Loucy (cell line): Measurements from ENCODE around the gene TFPI.

Experiments
- H2AFZ ChIP-seq: fragments of 200-600 bp; sonication (generic); 2 replicates; pipeline ENCODE4 v1.6.0; 2016; ENCODE audit warnings: antibody characterized with exemption, mild to moderate bottlenecking, low read length, moderate library complexity
- H3F3A ChIP-seq: fragments of 200-600 bp; 2 replicates; pipeline ENCODE4 v1.6.0; 2016; ENCODE audit warnings: antibody characterized with exemption, low read depth, mild to moderate bottlenecking
- H3K27me3 ChIP-seq: fragments of 200-600 bp; sonication (generic); 2 replicates; pipeline ENCODE4 v1.6.1; 2014; ENCODE audit warnings: low read length, mild to moderate bottlenecking; ENCODE audit not compliant: insufficient read depth, poor library complexity, severe bottlenecking
- H3K36me3 ChIP-seq: fragments of 200-600 bp; sonication (generic); 2 replicates; pipeline ENCODE4 v1.6.1; 2016; ENCODE audit warnings: low read length; ENCODE audit not compliant: insufficient read depth
- H3K4me1 ChIP-seq: fragments of 200-600 bp; sonication (generic); 2 replicates; pipeline ENCODE4 v1.5.1; 2014; ENCODE audit warnings: low read length, mild to moderate bottlenecking; ENCODE audit not compliant: insufficient read depth, poor library complexity, severe bottlenecking
- H3K4me2 ChIP-seq: fragments of 200-600 bp; sonication (generic); 2 replicates; pipeline ENCODE4 v1.6.0; 2014; ENCODE audit warnings: antibody characterized with exemption, low read length, low read depth, mild to moderate bottlenecking; ENCODE audit not compliant: poor library complexity, severe bottlenecking
- H3K4me3 ChIP-seq: fragments of 200-600 bp; sonication (generic); 2 replicates; pipeline ENCODE4 v1.5.1; 2014; ENCODE audit warnings: low read length, mild to moderate bottlenecking, mixed read lengths; ENCODE audit not compliant: poor library complexity, severe bottlenecking
- H3K79me2 ChIP-seq: fragments of 200-600 bp; sonication (generic); 2 replicates; pipeline ENCODE4 v1.6.1; 2014; ENCODE audit warnings: low read length; ENCODE audit not compliant: insufficient read depth
- H3K9ac ChIP-seq: fragments of 200-600 bp; sonication (generic); 2 replicates; pipeline ENCODE4 v1.6.0; 2014; ENCODE audit warnings: mild to moderate bottlenecking, low read depth, low read length, moderate library complexity; ENCODE audit not compliant: poor library complexity, severe bottlenecking
- H3K9me2 ChIP-seq: fragments of 200-600 bp; sonication (generic); replicated peaks from 2 replicates; pipeline ENCODE4 v1.6.1; 2016; ENCODE audit warnings: low read depth, low read length, mixed read lengths
- H3K9me3 ChIP-seq: fragments of 200-600 bp; sonication (generic); 2 replicates; pipeline ENCODE4 v1.6.1; 2014; ENCODE audit warnings: mild to moderate bottlenecking, antibody characterized with exemption, low read length, low read depth; ENCODE audit not compliant: insufficient read depth
- H4K20me1 ChIP-seq: fragments of 200-600 bp; sonication (generic); 2 replicates; pipeline ENCODE4 v1.6.0; 2014; ENCODE audit warnings: antibody characterized with exemption, low read length, mild to moderate bottlenecking; ENCODE audit not compliant: insufficient read depth, poor library complexity, severe bottlenecking
- CTCF ChIP-seq: fragments of 200-600 bp; sonication (generic); conservative IDR thresholded peaks from 2 replicates; pipeline ENCODE4 v1.5.1; 2014; ENCODE audit warnings: mild to moderate bottlenecking, antibody characterized with exemption, low read length
- EZH2phosphoT487 ChIP-seq: fragments of 200-600 bp; IDR thresholded peaks from 2 replicates; pipeline ENCODE4 v1.6.1; 2018; ENCODE audit warnings: antibody characterized with exemption, mild to moderate bottlenecking, moderate library complexity, borderline replicate concordance

The TFPI gene

GRCh38 chr2:187545238-187545751, 8.9 kb downstream of the TFPI start:
- peaks cover 30% of the 10 kb centered on the region for H3K4me1 ChIP-seq
- no peak overlapping the region for H3K4me3 ChIP-seq
- no peak overlapping the region for H3K4me2 ChIP-seq
- H3K9me2 ChIP-seq: no peaks in the 10 kb centered on the region
- no peak overlapping the region for H3K9ac ChIP-seq
- no peak overlapping the region for H2AFZ ChIP-seq
- H3K9me3 ChIP-seq: no peaks in the 10 kb centered on the region
- no peaks in the 10 kb centered on the region for H3F3A ChIP-seq
- H3K27me3 ChIP-seq: no peaks in the 10 kb centered on the region
- no peaks in the 10 kb centered on the region for H4K20me1 ChIP-seq
- no peaks in the 10 kb centered on the region for H3K79me2 ChIP-seq
- no peaks in the 10 kb centered on the region for H3K36me3 ChIP-seq
- TF ChIP-seq EZH2phosphoT487: no peak
- TF ChIP-seq CTCF: no peak

DNA sequence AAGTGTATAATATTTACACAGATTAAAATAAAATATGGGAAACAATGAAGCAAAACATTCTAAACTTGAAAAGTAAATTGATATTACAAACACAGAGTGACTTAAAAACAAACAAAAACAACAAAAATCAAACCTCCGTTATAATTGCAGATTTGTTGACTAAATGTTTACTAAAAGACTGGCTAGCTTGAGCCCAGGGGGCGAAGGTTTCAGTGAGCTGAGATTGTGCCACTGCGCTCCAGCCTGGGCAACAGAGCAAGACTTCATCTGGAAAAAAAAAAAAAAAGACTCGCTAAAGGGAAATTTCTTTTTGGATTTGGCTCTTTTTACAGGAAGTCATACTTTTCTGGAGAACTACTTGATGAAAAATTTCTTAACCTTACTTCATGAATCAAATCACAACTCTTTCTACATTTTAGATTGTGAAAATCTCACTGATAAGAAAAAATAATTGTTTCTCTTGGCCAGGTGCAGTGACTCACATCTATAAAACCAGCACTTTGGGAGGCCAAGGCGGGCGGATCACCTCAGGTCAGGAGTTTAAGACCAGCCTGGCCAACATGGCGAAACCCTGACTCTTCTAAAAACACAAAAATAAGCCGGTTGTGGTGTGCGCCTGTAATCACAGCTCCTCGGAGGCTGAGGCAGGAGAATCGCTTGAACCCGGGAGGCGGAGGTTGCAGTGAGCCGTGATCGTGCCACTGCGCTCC, 9.7 kb downstream of the TFPI start:
- no peaks in the 10 kb centered on the region for H3K9me2 ChIP-seq
- peaks cover 23% of the 10 kb centered on the region for H3K4me1 ChIP-seq
- no peaks in the 10 kb centered on the region for H3K9me3 ChIP-seq
- H3K27me3 ChIP-seq: no peaks in the 10 kb centered on the region
- no peak overlapping the region for H3K4me2 ChIP-seq
- no peak overlapping the region for H3K9ac ChIP-seq
- H2AFZ ChIP-seq: no peak overlapping the region
- H3K79me2 ChIP-seq: no peaks in the 10 kb centered on the region
- no peak for TF ChIP-seq CTCF
- TF ChIP-seq EZH2phosphoT487: no peak
- H4K20me1 ChIP-seq: no peaks in the 10 kb centered on the region
- H3F3A ChIP-seq: no peaks in the 10 kb centered on the region
- H3K4me3 ChIP-seq: no peak overlapping the region
- H3K36me3 ChIP-seq: no peaks in the 10 kb centered on the region

- no peaks in the 10 kb centered on the region for H4K20me1 ChIP-seq
- H3K4me2 ChIP-seq: no peak overlapping the region
- no peaks in the 10 kb centered on the region for H3K9me2 ChIP-seq
- H3K27me3 ChIP-seq: no peaks in the 10 kb centered on the region
- H3K79me2 ChIP-seq: no peaks in the 10 kb centered on the region
- no peak overlapping the region for H2AFZ ChIP-seq
- H3K4me3 ChIP-seq: no peak overlapping the region
- no peaks in the 10 kb centered on the region for H3F3A ChIP-seq
- no peaks in the 10 kb centered on the region for H3K36me3 ChIP-seq
- no peaks in the 10 kb centered on the region for H3K9me3 ChIP-seq
- no peak overlapping the region for H3K9ac ChIP-seq
- peaks cover 17% of the 10 kb centered on the region for H3K4me1 ChIP-seq
- no peak for TF ChIP-seq CTCF
- TF ChIP-seq EZH2phosphoT487: no peak
These were observed 10.7 kb downstream of the TFPI start for GRCh38 chr2:187543488-187543887.
